ENCODE results near the gene POLD1.

Gene POLD1

DNA sequence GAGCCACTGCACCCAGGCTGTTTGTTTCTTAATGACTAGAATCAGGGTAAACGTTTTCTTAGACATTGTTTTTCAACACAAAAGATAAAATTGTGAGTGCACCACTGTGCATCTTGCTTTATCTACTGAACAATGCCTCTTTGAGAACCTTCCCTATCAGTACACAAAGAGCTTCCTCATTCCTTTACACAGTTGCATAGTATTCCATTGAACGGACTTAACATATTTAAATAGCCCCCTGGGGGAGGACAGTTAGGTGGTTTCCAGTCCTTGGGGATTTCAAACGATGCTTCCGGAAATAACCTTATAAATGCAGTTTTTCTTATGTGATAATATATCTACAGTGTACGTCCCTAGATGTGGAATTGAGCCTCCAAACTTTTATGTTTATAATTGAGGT, 8.6 kb downstream of the POLD1 start:
- DNase-seq: no peak

DNA sequence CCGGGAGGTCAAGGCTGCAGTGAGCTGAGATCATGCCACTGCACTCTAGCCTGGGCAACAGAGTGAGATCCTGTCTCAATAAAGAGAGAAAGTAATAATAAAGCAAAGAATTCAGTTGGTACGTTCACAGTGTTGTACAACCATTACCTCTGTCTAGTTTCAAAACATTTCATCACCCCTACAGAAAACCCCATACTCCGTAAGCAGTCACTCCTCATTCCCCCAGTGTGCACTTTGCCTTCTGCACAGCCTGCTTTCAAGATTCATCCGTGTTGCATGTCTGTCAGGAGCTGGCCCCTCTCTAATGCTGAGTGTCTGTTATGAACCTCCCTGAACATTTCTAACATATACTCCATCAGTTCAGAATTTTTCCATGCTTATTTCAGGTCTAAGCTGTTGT, 9.4 kb downstream of the POLD1 start:
- DNase-seq: no peak

DNA sequence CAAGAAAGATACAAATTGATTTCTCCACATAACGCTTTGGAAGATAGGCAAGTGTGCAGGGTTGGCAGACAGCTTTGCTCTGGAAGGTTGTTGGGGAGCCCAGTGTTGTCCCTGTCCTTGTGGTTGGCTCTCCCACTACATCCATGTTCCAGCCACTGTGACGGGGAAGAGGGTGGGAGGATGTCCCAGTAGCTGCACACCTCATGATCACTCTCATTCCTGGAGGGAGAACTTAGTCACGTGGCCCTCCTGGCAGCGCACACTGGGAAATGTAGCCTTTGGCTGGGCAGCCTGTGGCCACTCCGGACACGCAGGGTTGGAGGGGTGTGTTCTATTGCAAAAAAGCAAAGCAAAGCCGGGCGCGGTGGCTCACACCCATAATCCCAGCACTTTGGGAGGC, 9.9 kb downstream of the POLD1 start:
- no peak for DNase-seq

DNA sequence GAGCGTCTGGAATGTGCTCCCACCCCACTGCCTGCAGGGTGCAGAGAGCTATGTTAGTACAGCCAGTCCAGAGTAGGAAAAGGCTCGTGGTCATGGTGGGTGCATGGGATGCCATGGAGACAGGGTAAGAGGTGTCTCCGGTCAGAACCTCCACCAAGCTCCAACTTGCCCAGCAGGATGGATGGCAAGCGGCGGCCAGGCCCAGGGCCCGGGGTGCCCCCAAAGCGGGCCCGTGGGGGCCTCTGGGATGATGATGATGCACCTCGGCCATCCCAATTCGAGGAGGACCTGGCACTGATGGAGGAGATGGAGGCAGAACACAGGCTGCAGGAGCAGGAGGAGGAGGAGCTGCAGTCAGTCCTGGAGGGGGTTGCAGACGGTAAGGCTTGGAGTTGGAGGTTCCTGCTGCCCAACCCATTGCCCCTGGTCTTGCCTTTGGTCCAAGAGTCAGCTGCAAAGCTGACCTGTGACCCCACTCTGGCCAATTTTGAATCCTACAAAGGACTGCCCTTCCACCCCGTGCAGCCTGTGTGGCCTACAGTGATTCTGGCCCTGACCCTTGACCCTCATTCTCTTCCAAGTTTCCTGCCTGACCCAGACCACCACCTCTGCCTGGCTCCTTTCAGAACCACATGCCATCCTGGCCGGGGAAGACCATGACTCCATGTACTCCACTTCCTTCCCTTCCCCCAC, 14.7 kb downstream of the POLD1 start:
- DNase-seq: no peak

DNA sequence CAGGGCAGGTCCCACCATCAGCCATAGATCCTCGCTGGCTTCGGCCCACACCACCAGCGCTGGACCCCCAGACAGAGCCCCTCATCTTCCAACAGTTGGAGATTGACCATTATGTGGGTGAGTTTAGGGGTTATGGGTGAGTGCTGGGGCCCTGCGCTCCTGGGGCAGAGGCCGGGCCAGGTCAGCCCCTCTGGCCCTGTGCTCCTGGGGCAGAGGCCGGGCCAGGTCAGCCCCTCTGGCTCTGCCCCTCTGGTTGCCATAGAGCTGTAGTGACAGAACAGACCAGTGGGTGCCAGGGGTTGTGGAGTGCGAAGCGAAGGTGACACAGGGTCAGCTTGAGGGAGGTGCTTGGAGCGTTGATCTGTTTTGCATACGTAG, 15.2 kb downstream of the POLD1 start:
- no peak for DNase-seq

DNA sequence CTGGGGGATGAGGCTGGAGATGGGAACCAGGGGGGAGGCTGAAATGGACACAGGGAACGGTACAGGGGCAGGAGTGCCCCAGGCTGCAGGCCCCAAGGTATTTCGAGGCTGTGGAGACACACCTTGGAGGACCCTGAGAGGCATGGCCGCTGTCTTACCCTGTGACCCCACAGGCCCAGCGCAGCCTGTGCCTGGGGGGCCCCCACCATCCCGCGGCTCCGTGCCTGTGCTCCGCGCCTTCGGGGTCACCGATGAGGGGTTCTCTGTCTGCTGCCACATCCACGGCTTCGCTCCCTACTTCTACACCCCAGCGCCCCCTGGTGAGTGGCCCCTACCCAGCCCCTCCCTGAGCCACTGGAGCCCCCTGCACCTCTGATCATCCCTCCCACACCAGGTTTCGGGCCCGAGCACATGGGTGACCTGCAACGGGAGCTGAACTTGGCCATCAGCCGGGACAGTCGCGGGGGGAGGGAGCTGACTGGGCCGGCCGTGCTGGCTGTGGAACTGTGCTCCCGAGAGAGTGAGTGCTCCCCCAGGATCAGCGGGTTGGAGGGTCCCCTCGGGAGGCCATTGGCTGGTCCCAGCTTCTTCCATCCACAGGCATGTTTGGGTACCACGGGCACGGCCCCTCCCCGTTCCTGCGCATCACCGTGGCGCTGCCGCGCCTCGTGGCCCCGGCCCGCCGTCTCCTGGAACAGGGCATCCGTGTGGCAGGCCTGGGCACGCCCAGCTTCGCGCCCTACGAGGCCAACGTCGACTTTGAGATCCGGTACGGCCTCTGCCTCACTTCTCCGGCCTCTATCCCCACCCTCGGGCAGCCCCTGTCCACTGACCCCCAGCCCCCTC, 17.7 kb downstream of the POLD1 start:
- no peak for DNase-seq

DNA sequence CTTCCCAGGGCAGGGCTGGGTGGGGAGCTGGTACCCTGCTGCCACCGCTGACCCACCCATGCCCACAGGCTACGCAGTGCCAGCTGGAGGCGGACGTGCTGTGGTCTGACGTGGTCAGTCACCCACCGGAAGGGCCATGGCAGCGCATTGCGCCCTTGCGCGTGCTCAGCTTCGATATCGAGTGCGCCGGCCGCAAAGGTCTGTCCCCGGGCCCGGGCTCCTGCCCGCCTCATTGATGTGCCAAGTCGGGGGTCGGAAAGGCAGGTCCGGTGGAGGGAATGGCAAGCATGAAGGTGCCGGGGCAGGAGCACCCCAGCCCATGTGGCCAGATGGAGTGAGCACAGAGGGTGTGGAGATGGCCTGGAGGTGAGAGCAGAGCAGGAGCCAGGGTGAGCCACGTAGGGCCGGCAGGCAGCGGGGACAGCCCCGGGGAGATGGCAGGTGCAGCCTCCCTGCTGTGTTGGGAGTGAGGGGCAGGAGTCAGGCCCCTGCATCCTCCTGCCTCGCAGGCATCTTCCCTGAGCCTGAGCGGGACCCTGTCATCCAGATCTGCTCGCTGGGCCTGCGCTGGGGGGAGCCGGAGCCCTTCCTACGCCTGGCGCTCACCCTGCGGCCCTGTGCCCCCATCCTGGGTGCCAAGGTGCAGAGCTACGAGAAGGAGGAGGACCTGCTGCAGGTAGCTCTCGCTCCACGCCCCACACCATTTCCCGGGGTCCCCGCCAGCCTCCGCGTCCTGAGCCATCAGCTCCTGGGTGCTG, 18.6 kb downstream of the POLD1 start:
- DNase-seq: no peak

DNA sequence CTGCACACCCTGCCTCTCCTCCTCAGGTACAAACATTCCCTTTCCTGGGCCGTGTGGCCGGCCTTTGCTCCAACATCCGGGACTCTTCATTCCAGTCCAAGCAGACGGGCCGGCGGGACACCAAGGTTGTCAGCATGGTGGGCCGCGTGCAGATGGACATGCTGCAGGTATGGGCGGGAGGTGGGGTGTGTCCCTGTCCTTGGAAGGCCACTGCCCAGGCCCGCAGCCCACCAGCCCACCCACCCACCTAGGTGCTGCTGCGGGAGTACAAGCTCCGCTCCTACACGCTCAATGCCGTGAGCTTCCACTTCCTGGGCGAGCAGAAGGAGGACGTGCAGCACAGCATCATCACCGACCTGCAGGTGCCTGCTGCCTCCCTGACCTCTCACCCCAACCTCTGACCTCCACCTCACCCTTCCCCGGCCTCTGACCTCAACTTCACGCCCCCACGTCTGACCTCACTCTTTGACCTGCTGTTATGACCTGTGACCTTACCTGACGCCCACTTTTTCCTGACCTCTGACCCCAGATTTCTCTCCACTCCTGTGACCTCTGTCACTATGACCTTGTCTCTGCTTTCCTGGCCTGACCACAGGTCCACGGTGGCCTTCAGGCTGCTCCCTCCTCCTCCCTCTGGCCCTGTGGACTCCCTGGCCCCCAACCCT, 22.1 kb downstream of the POLD1 start:
- DNase-seq: no peak

DNA sequence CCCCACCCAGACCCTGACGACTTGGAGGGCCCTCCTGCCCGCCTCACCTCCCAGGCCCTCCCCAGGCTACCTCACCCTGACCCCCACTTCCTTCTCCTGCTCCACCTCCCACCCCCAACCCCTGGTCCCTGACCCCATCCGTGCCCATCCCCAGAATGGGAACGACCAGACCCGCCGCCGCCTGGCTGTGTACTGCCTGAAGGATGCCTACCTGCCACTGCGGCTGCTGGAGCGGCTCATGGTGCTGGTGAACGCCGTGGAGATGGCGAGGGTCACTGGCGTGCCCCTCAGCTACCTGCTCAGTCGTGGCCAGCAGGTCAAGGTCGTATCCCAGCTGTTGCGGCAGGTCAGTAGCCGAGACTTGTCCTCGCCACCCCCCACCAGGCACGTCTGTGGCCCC, 22.7 kb downstream of the POLD1 start:
- DNase-seq: no peak

DNA sequence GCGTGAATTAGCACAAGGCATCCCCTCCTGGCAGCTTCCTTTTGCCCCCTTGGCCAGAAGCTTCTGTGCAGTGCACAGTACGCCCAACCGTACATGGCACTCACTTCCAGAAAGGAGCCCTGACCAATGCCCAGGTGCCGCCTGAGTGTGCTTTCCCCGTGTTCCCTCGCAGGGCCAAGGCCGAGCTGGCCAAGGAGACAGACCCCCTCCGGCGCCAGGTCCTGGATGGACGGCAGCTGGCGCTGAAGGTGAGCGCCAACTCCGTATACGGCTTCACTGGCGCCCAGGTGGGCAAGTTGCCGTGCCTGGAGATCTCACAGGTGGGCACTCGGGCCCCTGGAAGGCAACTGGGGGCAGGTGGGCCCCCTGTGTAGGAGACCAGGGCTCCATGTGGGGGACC, 25.2 kb downstream of the POLD1 start:
- no peak for DNase-seq

DNA sequence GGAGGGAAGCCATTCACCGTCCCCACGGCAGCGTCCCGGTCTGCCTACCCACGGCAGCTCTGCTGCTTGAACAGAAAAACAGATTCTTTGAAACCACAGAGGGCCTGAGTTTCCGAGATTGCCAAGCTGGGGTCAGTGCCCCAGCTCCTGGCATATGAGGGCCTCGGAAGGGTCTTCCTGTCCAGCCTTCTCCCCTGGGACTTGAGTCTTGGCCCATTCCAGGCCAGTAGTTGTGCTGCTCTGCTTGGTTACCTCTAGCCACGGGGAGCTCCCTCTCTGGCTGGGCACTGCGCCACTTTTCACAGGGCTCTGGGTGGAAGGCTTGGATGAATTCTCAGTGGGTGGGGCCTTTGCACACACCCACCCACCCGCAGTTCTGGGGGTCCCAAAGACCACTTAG, 26.0 kb downstream of the POLD1 start:
- no peak for DNase-seq

DNA sequence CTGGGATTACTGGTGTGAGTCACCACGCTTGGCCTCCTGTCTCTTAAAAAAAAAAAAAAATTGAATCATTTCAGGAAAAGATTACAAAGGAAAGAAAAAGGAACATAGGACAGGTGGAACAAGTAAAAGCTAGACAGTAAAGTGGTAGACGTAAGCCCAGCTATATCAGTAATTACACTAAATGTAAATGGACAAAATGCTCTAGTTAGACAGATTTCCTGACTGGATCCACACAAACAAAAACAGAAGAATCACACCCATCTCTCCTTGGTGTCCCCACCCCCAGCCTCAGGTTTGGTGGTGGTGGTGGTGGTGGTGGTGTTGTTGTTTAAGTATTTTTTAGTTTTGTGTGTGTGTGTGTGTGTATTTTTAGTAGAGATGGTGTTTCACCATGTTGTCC, 28.3 kb downstream of the POLD1 start:
- DNase-seq: no peak

DNA sequence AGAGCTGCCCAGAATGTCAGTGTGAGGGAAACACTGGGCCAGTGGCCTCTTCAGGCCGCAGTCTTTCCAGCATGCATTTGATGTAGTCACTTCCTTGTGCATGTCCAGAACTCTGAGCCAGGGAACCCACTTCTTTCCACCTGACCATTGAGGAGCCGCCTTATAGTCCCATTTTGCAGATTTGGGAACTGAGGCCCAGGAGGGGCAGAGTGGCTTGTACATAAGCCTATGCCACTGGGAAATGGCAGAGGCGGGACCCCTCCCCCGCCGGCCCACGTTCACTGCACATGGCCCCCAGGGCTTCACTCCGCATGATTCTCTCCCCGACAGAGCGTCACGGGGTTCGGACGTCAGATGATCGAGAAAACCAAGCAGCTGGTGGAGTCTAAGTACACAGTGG, 28.9 kb downstream of the POLD1 start:
- no peak for DNase-seq

DNA sequence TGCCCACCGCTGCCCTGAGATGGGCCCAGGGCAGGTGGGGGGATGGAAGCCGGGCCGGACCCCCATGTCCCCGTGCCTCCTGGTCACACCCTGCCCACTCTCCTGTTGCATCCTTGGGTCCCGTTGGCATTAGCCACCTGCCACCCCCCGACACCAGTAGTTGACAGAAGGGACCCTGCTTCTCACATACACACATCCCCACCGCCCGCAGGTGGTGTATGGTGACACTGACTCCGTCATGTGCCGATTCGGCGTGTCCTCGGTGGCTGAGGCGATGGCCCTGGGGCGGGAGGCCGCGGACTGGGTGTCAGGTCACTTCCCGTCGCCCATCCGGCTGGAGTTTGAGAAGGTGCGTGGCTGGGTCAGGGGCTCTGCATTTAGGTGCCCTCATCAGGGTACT, 29.4 kb downstream of the POLD1 start:
- no peak for DNase-seq

DNA sequence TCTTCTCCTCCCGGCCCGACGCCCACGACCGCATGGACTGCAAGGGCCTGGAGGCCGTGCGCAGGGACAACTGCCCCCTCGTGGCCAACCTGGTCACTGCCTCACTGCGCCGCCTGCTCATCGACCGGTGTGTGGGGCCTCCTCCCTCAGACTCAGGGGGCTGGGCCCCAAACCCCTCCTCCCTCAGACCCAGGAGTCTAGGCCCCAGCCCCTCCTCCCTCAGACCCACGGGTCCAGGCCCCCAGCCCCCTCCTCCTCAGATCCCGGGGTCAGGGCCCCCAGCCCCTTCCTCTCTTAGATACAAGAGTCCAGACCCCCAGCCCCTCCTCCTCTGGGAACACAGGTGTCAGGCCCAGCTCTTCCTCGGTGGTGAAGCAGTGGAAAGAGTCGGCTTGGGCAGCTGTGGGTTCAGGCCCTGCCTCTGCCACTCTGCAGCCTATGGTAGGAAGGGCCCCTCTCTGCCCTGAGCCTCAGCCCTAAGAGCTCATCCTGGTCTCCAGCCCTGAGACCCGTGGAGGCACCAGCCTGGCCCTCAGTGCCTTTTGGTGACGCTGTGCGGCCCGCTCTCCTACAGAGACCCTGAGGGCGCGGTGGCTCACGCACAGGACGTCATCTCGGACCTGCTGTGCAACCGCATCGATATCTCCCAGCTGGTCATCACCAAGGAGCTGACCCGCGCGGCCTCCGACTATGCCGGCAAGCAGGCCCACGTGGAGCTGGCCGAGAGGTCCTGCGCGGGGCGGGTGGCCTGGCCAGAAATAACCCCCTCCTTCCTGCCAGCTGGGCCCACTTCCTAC, 30.9 kb downstream of the POLD1 start:
- DNase-seq: no peak

DNA sequence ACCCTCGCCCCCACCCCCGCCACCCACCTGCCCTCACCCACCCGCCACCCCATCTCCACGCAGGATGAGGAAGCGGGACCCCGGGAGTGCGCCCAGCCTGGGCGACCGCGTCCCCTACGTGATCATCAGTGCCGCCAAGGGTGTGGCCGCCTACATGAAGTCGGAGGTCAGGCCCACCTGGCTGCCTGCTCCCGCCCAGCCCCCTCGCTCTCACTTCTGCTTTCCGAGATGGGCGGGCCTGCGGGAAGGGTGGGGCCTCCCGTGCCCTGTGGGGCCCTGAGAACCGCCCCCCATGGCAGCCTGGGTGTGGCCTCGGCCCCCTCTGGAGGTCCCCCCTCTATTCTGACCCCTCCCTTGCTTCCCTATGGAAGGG, 31.5 kb downstream of the POLD1 start:
- no peak for DNase-seq

DNA sequence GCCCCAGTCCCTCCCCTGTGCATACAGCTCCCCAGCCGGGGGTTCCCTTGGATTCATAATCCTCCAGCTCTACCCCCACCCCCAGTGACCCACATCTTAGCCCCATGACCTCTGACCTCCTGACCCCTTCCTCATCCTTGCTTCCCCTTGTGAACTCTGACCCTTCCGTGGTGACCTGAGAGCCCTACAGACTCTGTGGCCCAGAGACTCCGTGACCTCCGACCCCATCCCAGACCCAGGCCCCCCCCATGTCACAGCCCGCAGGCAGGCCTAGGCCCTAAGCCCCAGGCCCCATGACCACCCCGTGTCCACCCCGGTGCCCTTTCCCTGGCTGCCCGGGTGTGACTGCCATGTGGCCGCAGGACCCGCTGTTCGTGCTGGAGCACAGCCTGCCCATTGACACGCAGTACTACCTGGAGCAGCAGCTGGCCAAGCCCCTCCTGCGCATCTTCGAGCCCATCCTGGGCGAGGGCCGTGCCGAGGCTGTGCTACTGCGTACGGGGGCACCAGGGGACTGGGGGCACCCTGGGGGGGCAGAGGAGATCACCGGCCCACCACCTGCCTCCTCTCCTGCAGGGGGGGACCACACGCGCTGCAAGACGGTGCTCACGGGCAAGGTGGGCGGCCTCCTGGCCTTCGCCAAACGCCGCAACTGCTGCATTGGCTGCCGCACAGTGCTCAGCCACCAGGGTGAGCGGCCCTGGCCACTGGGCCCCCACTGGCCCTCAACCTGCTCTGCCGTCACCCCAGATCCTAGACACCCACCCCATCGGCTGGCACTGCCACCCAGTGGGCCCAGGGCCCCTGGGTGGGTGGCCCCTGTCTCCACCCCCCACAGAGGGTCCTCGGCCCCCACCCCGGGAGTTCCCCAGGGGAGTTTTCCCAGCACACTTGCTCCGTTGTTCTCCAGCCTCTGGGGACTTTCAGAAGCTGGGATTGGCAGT, 32.2 kb downstream of the POLD1 start:
- DNase-seq: no peak

DNA sequence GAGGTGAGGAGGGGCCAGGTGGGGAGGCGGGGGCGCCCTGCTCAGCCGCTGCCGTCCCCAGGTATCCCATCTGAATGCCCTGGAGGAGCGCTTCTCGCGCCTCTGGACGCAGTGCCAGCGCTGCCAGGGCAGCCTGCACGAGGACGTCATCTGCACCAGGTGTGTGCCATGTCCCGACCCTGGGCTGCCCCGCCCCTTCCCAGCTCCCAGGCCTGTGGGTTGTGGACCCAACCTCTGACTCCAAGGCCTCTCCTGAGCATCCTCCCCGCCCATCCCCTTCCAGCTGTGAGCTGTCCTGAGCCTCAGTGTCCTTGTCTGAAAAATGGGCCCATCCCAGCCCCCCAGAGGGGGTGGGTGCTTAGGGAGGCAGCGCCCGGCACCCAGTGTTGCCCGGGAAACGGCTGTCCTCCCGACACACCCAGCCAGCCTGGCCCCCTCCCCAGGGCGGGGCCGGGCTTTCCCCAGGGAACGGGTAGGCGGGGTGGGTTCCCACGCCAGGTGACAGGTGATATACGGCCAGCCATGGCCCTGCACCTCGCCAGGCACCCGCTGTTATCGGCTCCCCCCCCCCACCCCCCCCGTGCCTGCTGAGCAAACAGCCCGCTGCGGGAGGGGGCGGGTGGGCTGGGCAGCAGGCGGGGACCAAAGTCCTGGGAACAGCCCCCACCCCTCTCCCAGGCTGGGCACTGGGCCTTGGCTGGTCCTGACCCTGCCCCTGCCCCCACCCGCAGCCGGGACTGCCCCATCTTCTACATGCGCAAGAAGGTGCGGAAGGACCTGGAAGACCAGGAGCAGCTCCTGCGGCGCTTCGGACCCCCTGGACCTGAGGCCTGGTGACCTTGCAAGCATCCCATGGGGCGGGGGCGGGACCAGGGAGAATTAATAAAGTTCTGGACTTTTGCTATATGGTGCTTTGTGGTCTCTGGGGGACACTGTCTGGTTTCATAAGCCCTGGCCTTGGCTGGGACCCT, 33.2 kb downstream of the POLD1 start:
- DNase-seq: no peak

DNA sequence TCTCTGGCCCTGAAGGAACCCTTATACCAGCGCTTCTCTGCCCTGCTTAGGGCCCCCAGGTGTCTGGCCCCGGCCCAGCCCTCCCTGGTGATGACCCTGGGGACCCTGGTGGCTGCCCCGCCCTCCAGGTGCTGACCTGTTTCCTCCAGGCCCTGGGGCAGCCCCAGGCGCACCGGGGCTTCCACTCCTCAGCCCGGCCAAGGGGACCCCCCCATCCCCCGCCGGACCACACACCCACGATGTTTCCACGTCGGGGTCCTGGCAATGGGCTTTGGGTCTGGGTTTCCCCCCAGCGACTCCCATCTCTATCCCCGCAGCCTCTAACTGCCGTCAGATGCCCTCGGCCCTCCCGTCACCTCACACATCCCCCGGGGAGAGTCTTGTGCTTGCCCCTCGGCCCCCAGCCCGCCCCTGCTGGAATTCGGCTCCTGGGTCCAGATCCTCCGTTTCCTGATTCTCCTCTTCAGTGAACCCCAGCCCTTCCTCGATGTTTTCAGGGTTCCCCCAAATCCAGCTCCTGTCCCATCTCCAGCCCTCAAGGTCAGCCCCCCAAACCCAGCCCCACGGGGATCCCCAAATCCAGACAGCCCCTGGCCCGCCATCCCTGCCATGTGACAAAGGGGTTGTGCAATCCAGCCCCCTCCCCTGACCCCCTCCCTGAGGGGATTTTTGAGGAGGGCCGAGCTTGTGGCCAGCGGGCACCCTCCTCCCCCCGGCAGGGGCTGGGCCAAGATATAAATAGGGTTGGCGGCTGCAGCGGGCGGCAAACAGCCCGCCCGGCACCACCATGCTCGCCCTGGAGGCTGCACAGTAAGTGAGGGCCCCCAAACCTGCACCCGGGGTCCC, 34.3 kb downstream of the POLD1 start, which contains the start of gene SPIB:
TSS of gene SPIB (plus strand) at position 763 of the 846 bp plus-strand sequence. CDS start at position 788, 25 bp downstream.
- DNase-seq: no peak

Measured in NCI-H510A (cell line).